NCI-H2081 (cell line): ENCODE data around the gene APC2.

Experiments
- DNase-seq, 2 experiments: peaks; one replicate each; lab custom pipeline; 2025; lab: John Stamatoyannopoulos, UW

Gene APC2

GRCh38 chr19:1449467-1450442, at the start of gene APC2:
Gene APC2 (plus strand): TSS chr19:1450121. CDS start chr19:1453002, 2,881 bp downstream.
- peak; percentile 37 to 58 for DNase-seq

GRCh38 chr19:1400281-1401137, 49.4 kb upstream of the APC2 start:
- peak in 1 of 2 experiments; percentile 10 for DNase-seq

- peak in 1 of 2 experiments; percentile 35 for DNase-seq
Measured at GRCh38 chr19:1401138-1401888, 48.6 kb upstream of the APC2 start, which contains the start of gene GAMT. Gene GAMT (minus strand): TSS chr19:1401542. CDS start chr19:1401476, 66 bp downstream.

GRCh38 chr19:1401889-1402217, 48.1 kb upstream of the APC2 start:
- no peak for DNase-seq

- no peak for DNase-seq
Measured at GRCh38 chr19:1402411-1403070, 47.4 kb upstream of the APC2 start.

- DNase-seq: peak; percentile 97 to 99
Measured at GRCh38 chr19:1406774-1407527, 43.0 kb upstream of the APC2 start.

- DNase-seq: no peak
Measured at GRCh38 chr19:1407528-1408299, 42.2 kb upstream of the APC2 start, which contains the start of gene DAZAP1. Gene DAZAP1 (plus strand): TSS chr19:1407586. CDS start chr19:1407774, 188 bp downstream.

- peak in 1 of 2 experiments; percentile 24 for DNase-seq
Measured at GRCh38 chr19:1408300-1409203, 41.4 kb upstream of the APC2 start.

GRCh38 chr19:1409204-1410005, 40.5 kb upstream of the APC2 start:
- DNase-seq: no peak

- no peak for DNase-seq
Measured at GRCh38 chr19:1410136-1410786, 39.7 kb upstream of the APC2 start.

- DNase-seq: no peak
Measured at GRCh38 chr19:1410789-1411188, 39.1 kb upstream of the APC2 start.

GRCh38 chr19:1411255-1412191, 38.4 kb upstream of the APC2 start:
- DNase-seq: peak in 1 of 2 experiments; percentile 27

GRCh38 chr19:1412323-1412923, 37.5 kb upstream of the APC2 start:
- DNase-seq: no peak

GRCh38 chr19:1412995-1413800, 36.7 kb upstream of the APC2 start:
- no peak for DNase-seq
